Right atrium auricular region (tissue), 2 donors: ENCODE results near the gene BRI3BP. TPM values are rescaled to one million over a fixed set of nuclear protein-coding genes. Genes with fewer than 3 reads are reported as not detected.

ENCODE experiments used
- DNase-seq: peaks from one replicate; pipeline ENCODE4 v3.0.0-alpha.2; 2019; ENCODE audit warnings: low spot score
- H3K27ac ChIP-seq, 2 donors: fragments of 200-600 bp; sonication (generic); 1 replicate in 1 of 2; 2 replicates in 1 of 2; pipeline ENCODE4 v1.5.1; 2016 to 2019
- H3K27me3 ChIP-seq, 2 donors: fragments of 200-600 bp; sonication (generic); one replicate each; pipeline versions ENCODE4 v1.5.1 to v1.6.0; 2017 to 2019
- H3K36me3 ChIP-seq: fragments of 200-600 bp; sonication (generic); one replicate; pipeline ENCODE4 v1.5.1; 2016
- H3K4me1 ChIP-seq, 2 donors: fragments of 200-600 bp; sonication (generic); one replicate each; pipeline versions ENCODE4 v1.5.1 to v1.6.0; 2017 to 2019
- H3K4me3 ChIP-seq, 2 donors: fragments of 200-600 bp; sonication (generic); 1 replicate in 1 of 2; 2 replicates in 1 of 2; pipeline ENCODE4 v1.5.1; 2017 to 2019; ENCODE audit warnings: mild to moderate bottlenecking in 1 of 2, moderate library complexity in 1 of 2
- H3K9me3 ChIP-seq, 2 donors: fragments of 200-600 bp; sonication (generic); one replicate each; pipeline ENCODE4 v1.5.1; 2019
- total RNA-seq, 2 donors: library from RNA; depleted of rRNA; stranded (reverse); fragments of >200 nt; gene quantifications; one replicate each; pipeline ENCODE4 v1.1.0, GENCODE V29; 2016
- TF ChIP-seq, protein P1 (sequence below), 2 donors: fragments of 200-600 bp; sonication (generic); IDR thresholded peaks; one replicate each; pipeline ENCODE4 v1.5.1; 2019; ENCODE audit warnings: antibody characterized with exemption in 2 of 2

Gene BRI3BP
- total RNA-seq, 2 donors from 2014 or later: 2.8 TPM

GRCh38 chr12:125004621-125005020 is 11.2 kb downstream of the BRI3BP start:
- Histone ChIP-seq H3K36me3 (no peaks in the 10 kb centered on the region), H3K27me3 (no peaks in the 10 kb centered on the region), H3K4me3 (no peak overlapping the region), H3K4me1 (no peaks in the 10 kb centered on the region), H3K9me3 (no peaks in the 10 kb centered on the region), H3K27ac (no peak overlapping the region)
- TF ChIP-seq, protein P1, sequence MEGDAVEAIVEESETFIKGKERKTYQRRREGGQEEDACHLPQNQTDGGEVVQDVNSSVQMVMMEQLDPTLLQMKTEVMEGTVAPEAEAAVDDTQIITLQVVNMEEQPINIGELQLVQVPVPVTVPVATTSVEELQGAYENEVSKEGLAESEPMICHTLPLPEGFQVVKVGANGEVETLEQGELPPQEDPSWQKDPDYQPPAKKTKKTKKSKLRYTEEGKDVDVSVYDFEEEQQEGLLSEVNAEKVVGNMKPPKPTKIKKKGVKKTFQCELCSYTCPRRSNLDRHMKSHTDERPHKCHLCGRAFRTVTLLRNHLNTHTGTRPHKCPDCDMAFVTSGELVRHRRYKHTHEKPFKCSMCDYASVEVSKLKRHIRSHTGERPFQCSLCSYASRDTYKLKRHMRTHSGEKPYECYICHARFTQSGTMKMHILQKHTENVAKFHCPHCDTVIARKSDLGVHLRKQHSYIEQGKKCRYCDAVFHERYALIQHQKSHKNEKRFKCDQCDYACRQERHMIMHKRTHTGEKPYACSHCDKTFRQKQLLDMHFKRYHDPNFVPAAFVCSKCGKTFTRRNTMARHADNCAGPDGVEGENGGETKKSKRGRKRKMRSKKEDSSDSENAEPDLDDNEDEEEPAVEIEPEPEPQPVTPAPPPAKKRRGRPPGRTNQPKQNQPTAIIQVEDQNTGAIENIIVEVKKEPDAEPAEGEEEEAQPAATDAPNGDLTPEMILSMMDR (IDR thresholded peaks at IDR 0.05): no peak
- no peak for DNase-seq

DNA sequence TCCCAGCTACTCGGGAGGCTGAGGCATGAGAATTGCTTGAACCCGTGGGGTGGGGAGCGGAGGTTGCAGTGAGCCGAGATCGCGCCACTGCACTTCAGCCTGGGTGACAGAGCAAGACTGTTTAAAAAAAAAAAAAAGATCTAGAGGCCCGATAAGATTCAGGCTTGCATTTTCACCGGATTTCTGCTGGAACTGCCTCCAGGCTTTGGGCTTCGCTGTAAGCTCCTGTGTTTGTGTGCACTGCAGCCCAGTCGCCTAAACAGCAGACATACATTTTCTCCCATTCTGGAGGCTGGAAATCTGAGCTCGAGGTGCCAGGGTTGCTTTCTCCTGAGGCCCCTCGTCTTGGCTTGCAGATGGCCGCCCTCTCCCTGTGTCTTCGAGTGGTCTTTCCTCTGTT is 12.2 kb downstream of the BRI3BP start:
- Histone ChIP-seq H3K36me3 (no peaks in the 10 kb centered on the region), H3K9me3 (no peaks in the 10 kb centered on the region), H3K27ac (no peak overlapping the region), H3K27me3 (no peaks in the 10 kb centered on the region), H3K4me3 (no peak overlapping the region), H3K4me1 (no peaks in the 10 kb centered on the region)
- DNase-seq: no peak
- TF ChIP-seq, protein P1 (IDR thresholded peaks at IDR 0.05): no peak

GRCh38 chr12:125006365-125006764 is 12.9 kb downstream of the BRI3BP start:
- Histone ChIP-seq H3K27ac (no peak overlapping the region), H3K36me3 (no peaks in the 10 kb centered on the region), H3K4me3 (no peak overlapping the region), H3K4me1 (no peaks in the 10 kb centered on the region), H3K9me3 (no peaks in the 10 kb centered on the region), H3K27me3 (no peaks in the 10 kb centered on the region)
- DNase-seq: no peak
- TF ChIP-seq, protein P1 (IDR thresholded peaks at IDR 0.05): no peak

DNA sequence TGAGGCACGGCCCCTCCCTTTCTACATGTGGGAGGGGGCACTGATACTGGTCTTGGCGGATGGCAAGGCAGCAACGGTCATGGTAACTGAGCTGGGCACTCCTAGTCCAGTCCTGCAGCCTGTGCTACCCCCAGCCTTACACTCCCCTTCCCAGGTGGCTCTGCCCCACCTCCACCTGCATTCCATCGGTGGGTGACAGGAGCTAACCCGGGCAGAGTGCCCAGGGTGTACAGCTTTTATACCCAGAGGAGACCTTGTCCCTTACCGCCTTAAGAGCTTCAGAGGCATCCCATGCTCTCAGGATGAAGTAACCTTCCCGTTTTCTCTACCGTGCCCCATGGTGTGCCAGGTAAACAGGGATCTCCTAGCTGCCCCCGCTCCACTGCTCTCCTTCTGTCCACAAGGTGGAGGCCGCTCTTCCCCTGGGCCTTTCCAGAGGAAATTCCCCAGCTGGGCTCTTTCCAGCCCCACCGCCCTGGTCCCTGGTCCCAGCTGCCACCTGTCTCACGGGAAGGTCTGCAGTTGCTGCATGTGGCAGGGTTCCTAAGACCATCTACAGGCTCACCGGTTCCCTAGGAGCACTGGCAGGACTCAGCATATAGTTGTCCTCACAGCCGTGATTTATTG is 20.5 kb downstream of the BRI3BP start:
- no peak for DNase-seq
- TF ChIP-seq, protein P1 (IDR thresholded peaks at IDR 0.05): no peak
- Histone ChIP-seq H3K27ac (no peak overlapping the region), H3K27me3 (no peaks in the 10 kb centered on the region), H3K4me3 (no peak overlapping the region), H3K36me3 (no peaks in the 10 kb centered on the region), H3K4me1 (no peaks in the 10 kb centered on the region), H3K9me3 (no peaks in the 10 kb centered on the region)

GRCh38 chr12:125014526-125014925 is 21.1 kb downstream of the BRI3BP start:
- H3K27me3 ChIP-seq: no peaks in the 10 kb centered on the region
- no peak for DNase-seq
- H3K27ac ChIP-seq: no peak overlapping the region
- TF ChIP-seq, protein P1 (IDR thresholded peaks at IDR 0.05): no peak
- no peak overlapping the region for H3K4me3 ChIP-seq
- no peaks in the 10 kb centered on the region for H3K9me3 ChIP-seq
- no peaks in the 10 kb centered on the region for H3K4me1 ChIP-seq
- no peaks in the 10 kb centered on the region for H3K36me3 ChIP-seq
